Activated T-cell treated with anti-CD3 and anti-CD28 coated beads, Interleukin-2, amount 50 U/mL, for 72 hours (primary cell): ENCODE data around the gene SH3GL3. TPM values are rescaled to one million over a fixed set of nuclear protein-coding genes. Genes with fewer than 3 reads are reported as not detected.

ENCODE experiments used
- ATAC-seq, 2 donors: fragments of 150-1000 bp; cut with Tn5 transposase; replicated peaks in 1 of 2; 2 replicates each; pipeline ENCODE4 v1.10.0; 2021; ENCODE audit warnings: moderate library complexity in 2 of 2, mild to moderate bottlenecking in 1 of 2
- DNase-seq, 2 donors: peaks; one replicate each; pipeline ENCODE4 v3.0.0; 2021 to 2022; ENCODE audit warnings: mixed read lengths in 1 of 2
- H3K27ac Mint-ChIP-seq: one replicate; pipeline ENCODE4 v1.8.0; 2022; ENCODE audit warnings: mild to moderate bottlenecking, moderate library complexity, mixed read lengths
- H3K27me3 Mint-ChIP-seq: one replicate; pipeline ENCODE4 v1.8.0; 2022; ENCODE audit warnings: low read depth, mixed read lengths
- H3K36me3 Mint-ChIP-seq, 2 donors: one replicate each; pipeline ENCODE4 v1.8.0; 2022; ENCODE audit warnings: mixed read lengths in 2 of 2, mild to moderate bottlenecking in 1 of 2; ENCODE audit not compliant: insufficient read depth in 2 of 2
- H3K4me1 Mint-ChIP-seq: one replicate; pipeline ENCODE4 v1.8.0; 2022; ENCODE audit warnings: low read depth, mixed read lengths
- H3K4me3 Mint-ChIP-seq, 2 donors: one replicate each; pipeline ENCODE4 v1.8.0; 2022; ENCODE audit warnings: mild to moderate bottlenecking in 2 of 2, mixed read lengths in 2 of 2, moderate library complexity in 2 of 2
- H3K9me3 Mint-ChIP-seq, 2 donors: one replicate each; pipeline ENCODE4 v1.8.0; 2022; ENCODE audit warnings: mixed read lengths in 2 of 2
- total RNA-seq, 2 donors: library from RNA; stranded (reverse); gene quantifications; one replicate each; pipeline ENCODE4 v1.2.3, GENCODE V29; 2022

The SH3GL3 gene
- total RNA-seq, 2 donors from 2014 or later = 0.19 TPM; not detected in 1

DNA sequence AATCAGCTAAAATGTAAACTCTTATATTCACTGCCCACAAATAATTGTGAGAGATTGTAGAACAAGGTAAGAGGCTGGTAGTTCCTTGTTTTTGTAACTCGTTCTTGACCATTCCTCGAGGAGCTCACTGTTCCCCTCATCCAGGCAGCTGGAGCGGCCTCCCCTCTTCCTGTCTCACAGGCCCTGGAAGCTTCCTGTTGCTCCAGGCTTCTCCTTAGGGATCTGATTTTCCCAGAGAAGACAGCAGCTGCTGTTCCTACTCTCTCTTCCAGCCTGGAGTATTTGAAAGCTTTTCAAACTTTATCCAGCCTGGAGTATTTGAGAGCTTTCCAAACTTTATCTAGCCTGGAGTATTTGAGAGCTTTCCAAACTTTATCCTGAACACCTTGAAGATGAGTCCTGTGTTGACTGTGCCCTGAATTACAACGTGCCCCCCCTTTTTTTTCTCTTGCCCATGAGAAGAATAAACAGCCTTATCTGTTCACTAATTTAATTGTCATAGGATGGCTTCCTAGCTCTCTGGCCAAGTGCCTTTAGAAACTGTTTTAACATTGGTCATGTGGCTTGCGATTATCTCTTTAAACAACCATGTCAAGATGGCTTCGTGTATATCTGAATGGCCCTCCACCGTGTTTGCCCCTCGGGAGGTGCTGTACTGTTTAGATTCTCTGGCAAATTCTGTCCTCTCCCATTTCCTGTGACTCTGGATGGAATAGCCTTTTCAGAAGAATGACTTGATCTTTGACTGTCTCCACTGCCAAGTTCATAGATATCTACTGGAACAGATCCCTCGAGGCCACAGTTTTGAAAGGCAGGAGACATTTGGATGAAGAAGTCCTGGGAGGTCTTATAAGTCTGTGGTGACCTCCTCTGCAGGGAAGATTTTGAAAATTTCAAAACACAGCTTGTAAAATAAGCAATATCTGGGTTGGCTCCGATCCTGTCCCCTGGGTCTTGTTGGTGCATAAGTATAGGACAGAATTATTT, 211.6 kb downstream of the SH3GL3 start:
- no peaks in the 10 kb centered on the region for H3K36me3 Mint-ChIP-seq
- DNase-seq (no peak), ATAC-seq (no peak)
- H3K27ac Mint-ChIP-seq = no peak overlapping the region
- H3K4me3 Mint-ChIP-seq = no peak overlapping the region
- no peaks in the 10 kb centered on the region for H3K4me1 Mint-ChIP-seq
- H3K9me3 Mint-ChIP-seq = no peaks in the 10 kb centered on the region
- peaks cover 20% of the 10 kb centered on the region for H3K27me3 Mint-ChIP-seq

DNA sequence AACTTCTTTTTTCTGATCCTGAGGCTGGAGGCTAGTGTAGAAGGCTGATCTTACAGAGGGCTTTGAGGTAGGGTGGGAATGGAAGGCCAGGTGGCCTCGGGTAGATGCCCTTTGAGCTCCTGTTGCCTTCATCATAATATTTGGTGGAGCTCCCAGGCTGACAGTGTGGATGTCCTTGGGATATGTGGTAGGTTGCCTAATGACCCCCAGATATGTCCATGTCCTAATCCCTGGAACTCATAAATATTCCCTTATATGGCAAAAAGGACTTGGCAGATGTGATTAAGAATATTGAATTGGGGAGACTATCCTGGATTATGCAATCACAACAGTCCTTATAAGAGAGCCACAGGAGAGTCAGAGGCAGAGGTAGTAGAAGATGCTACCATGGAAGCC, 212.3 kb downstream of the SH3GL3 start:
- H3K9me3 Mint-ChIP-seq = peaks cover 0 to under 1% of the 10 kb centered on the region in 2 donors

GRCh38 chr15:83665480-83665879, 218.3 kb downstream of the SH3GL3 start:
- H3K4me3 Mint-ChIP-seq = no peak overlapping the region
- H3K36me3 Mint-ChIP-seq = no peaks in the 10 kb centered on the region
- H3K27ac Mint-ChIP-seq = no peak overlapping the region
- H3K4me1 Mint-ChIP-seq = no peaks in the 10 kb centered on the region
- peaks cover 0 to 2% of the 10 kb centered on the region in 2 donors for H3K9me3 Mint-ChIP-seq
- DNase-seq (no peak), ATAC-seq (no peak)
- H3K27me3 Mint-ChIP-seq = no peaks in the 10 kb centered on the region

More for the DNA sequence above, 212.3 kb downstream of the SH3GL3 start:
- H3K36me3 Mint-ChIP-seq = no peaks in the 10 kb centered on the region
- H3K4me1 Mint-ChIP-seq = no peaks in the 10 kb centered on the region
- no peak overlapping the region for H3K4me3 Mint-ChIP-seq
- H3K27ac Mint-ChIP-seq = no peak overlapping the region
- DNase-seq = no peak
- H3K27me3 Mint-ChIP-seq = peaks cover 20% of the 10 kb centered on the region
- ATAC-seq = no peak

Other genes with a start within 250 kb of the SH3GL3 start
- 10 to 100 TPM; 22.8 to 58.2 TPM for gene HDGFL3, start 239.5 kb upstream of the SH3GL3 start, total RNA-seq
- not detected for gene BNC1, start 162.7 kb upstream of the SH3GL3 start, total RNA-seq
- gene ADAMTSL3, start 206.8 kb downstream of the SH3GL3 start, total RNA-seq = under 1 TPM in 1 of 2 donors, not detected in 1; 0.12 TPM